Gastrocnemius medialis (tissue), 4 donors: ENCODE results near the gene SURF2. TPM values are rescaled to one million over a fixed set of nuclear protein-coding genes. Genes with fewer than 3 reads are reported as not detected.

Experiments
- ATAC-seq, 2 donors: fragments of 150-250 bp; one replicate each; pipeline ENCODE4 v1.9.1; 2016
- DNase-seq, 2 donors: peaks; one replicate each; pipeline ENCODE4 v3.0.0-alpha.2; 2019
- H3K27ac ChIP-seq, 4 donors: fragments of 200-600 bp; sonication (generic); 1 replicate in 1 of 4; 2 replicates in 3 of 4; pipeline ENCODE4 v1.5.1; 2016 to 2018; ENCODE audit warnings: mild to moderate bottlenecking in 2 of 4, moderate library complexity in 1 of 4
- H3K27me3 ChIP-seq, 3 donors: fragments of 200-600 bp; sonication (generic) in 2 of 3; 1 replicate in 1 of 3; 2 replicates in 2 of 3; pipeline versions ENCODE4 v1.5.1 to v1.6.0; 2016 to 2019; ENCODE audit warnings: mild to moderate bottlenecking in 1 of 3, moderate library complexity in 1 of 3
- H3K36me3 ChIP-seq, 2 donors: fragments of 200-600 bp; sonication (generic) in 1 of 2; one replicate each; pipeline ENCODE4 v1.5.1; 2017 to 2018
- H3K4me1 ChIP-seq, 2 donors: fragments of 200-600 bp; sonication (generic) in 1 of 2; one replicate each; pipeline ENCODE4 v1.5.1; 2016 to 2017; ENCODE audit warnings: mild to moderate bottlenecking in 2 of 2
- H3K4me3 ChIP-seq, 4 donors: fragments of 200-600 bp; sonication (generic) in 3 of 4; 1 replicate in 1 of 4; 2 replicates in 3 of 4; pipeline ENCODE4 v1.5.1; 2016 to 2019; ENCODE audit warnings: mild to moderate bottlenecking in 2 of 4
- H3K9me3 ChIP-seq, 3 donors: fragments of 200-600 bp; sonication (generic) in 2 of 3; 1 replicate in 1 of 3; 2 replicates in 2 of 3; pipeline ENCODE4 v1.5.1; 2016 to 2019
- POLR2A ChIP-seq, 2 donors: fragments of 450-650 bp; IDR thresholded peaks; one replicate each; pipeline ENCODE4 v1.6.1; 2017; ENCODE audit warnings: antibody characterized with exemption in 2 of 2, mild to moderate bottlenecking in 2 of 2, moderate library complexity in 2 of 2
- in situ Hi-C, 4 donors: fragments of 200-750 bp; cut with MboI; loops; one replicate each; pipeline versions ENCODE4 v1.15.0 to v1.8.0; 2017; ENCODE audit warnings: low sequenced_read_pairs in 4 of 4
- intact Hi-C: fragments of 100-400 bp; cut with DNase I; formaldehyde crosslinking; loops from one replicate; pipeline ENCODE4 v1.15.1; 2023; ENCODE audit warnings: low total_unique reads
- total RNA-seq, 4 donors: library from RNA; depleted of rRNA; stranded (reverse); fragments of >200 nt; gene quantifications; one replicate each; pipeline versions ENCODE4 v1.1.0 to v1.2.3, GENCODE V29; 2016
- TF ChIP-seq, protein P1 (sequence below), 5 experiments: fragments of 450-650 bp in 3 of 5; fragments of 200-600 bp in 2 of 5; sonication (generic) in 2 of 5; IDR thresholded peaks in 4 of 5; conservative IDR thresholded peaks in 1 of 5; 1 replicate in 4 of 5; 2 replicates in 1 of 5; pipeline ENCODE4 v1.5.1; 2016 to 2019; ENCODE audit warnings: antibody characterized with exemption in 5 of 5, mild to moderate bottlenecking in 3 of 5, moderate library complexity in 3 of 5

SURF2 gene
- total RNA-seq, 4 donors from 2014 or later = 14.3 to 26.4 (median 24.8) TPM

DNA sequence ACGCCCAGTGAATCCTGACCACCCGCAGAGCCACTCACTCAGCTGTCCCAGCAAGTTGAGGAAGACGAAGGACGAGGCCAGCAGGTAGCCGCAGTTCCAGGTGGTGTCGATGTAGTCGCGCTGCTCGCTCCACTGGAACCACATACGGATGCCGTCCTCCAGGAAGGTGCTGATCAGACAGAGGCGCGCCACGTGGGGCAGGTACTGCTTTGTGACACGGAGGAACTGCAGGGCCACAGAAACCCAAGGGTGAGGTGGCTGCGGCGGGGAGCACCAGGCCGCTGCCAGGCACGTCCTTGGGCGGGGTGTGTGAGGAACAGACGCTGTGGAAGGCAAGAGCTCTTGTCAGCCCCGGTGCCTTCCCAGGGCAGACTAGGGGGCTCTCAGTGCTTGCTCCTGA is 10.9 kb downstream of the SURF2 start:
- intact Hi-C loops (no loop called here), in situ Hi-C loops (no loop called here)
- H3K27me3 ChIP-seq = no peaks in the 10 kb centered on the region
- no peak overlapping the region for H3K4me3 ChIP-seq
- H3K4me1 ChIP-seq = peaks cover 46 to 47% of the 10 kb centered on the region in 2 donors
- ATAC-seq = no peak
- DNase-seq = no peak
- H3K36me3 ChIP-seq = peaks cover 0 to 49% of the 10 kb centered on the region in 2 donors
- H3K9me3 ChIP-seq = no peaks in the 10 kb centered on the region
- H3K27ac ChIP-seq = no peak overlapping the region
- TF ChIP-seq, protein P1, sequence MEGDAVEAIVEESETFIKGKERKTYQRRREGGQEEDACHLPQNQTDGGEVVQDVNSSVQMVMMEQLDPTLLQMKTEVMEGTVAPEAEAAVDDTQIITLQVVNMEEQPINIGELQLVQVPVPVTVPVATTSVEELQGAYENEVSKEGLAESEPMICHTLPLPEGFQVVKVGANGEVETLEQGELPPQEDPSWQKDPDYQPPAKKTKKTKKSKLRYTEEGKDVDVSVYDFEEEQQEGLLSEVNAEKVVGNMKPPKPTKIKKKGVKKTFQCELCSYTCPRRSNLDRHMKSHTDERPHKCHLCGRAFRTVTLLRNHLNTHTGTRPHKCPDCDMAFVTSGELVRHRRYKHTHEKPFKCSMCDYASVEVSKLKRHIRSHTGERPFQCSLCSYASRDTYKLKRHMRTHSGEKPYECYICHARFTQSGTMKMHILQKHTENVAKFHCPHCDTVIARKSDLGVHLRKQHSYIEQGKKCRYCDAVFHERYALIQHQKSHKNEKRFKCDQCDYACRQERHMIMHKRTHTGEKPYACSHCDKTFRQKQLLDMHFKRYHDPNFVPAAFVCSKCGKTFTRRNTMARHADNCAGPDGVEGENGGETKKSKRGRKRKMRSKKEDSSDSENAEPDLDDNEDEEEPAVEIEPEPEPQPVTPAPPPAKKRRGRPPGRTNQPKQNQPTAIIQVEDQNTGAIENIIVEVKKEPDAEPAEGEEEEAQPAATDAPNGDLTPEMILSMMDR (IDR thresholded peaks at IDR 0.05 in 4 of 5, conservative IDR thresholded peaks at IDR 0.05 in 1 of 5) = no peak
- TF ChIP-seq POLR2A (IDR thresholded peaks at IDR 0.05) = no peak

DNA sequence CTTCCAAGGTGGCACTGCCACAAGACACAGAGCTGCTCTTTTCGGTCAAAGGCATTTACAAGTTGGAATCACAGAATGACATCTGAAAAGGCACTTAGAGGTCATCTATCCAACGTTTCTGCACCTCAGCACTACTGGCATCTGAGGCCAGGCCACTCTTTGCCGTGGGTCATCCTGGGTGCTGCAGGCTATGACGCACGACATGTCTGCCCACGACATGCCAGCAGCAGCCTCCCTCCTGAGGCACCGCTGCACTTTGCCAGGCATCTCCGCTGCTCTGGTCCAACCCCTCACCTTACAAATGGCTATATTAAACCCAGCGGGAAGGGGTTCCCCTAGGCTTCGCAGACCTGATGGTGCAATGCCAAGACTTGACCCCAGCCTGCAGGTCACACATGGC is 11.4 kb downstream of the SURF2 start:
- no peak for ATAC-seq

DNA sequence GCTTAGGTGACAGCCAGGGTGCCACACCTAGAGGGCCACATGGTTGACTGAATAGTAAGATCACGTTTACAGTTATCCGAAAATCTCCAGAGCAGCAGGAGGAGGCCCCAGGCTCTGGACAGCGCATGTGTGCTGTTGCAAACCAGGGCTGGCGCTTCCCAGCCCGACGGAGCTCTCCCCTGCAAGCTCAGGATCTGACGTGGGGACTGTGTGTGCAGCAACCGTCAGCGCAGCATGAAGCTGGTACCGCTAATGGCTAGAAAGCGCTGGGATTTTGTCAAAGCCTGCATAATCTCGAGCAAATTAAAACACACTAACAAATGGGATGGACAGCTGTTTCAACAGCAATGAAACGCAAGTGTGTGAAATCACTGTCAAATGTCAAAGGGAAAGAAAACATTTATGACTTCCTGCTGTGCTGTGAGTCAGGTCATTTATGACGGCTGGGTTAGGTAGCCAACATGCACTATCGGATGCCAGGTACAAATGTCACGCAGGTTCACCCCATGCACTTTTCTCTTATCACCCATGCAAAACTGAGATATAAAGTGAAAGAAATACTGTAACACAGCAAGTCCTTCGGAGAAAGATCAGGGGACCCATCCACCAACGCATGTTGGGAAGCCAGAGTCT is 12.0 kb downstream of the SURF2 start:
- Histone ChIP-seq H3K27me3 (no peaks in the 10 kb centered on the region), H3K4me3 (peak overlapping the region in 1 of 4 donors; percentile 10), H3K9me3 (no peaks in the 10 kb centered on the region), H3K4me1 (peaks cover 54 to 57% of the 10 kb centered on the region in 2 donors), H3K27ac (peak overlapping the region in 3 of 4 donors; percentile 12 to 56 (median 17)), H3K36me3 (peaks cover 0 to 38% of the 10 kb centered on the region in 2 donors)
- intact Hi-C loops = no loop called here
- no peak for TF ChIP-seq POLR2A (IDR thresholded peaks at IDR 0.05)
- TF ChIP-seq, protein P1 (IDR thresholded peaks at IDR 0.05 in 4 of 5, conservative IDR thresholded peaks at IDR 0.05 in 1 of 5) = no peak
- ATAC-seq (peak in 1 of 2 donors; percentile 48), DNase-seq (no peak)
- in situ Hi-C loops = no loop called here

More for the DNA sequence above, 11.4 kb downstream of the SURF2 start:
- Histone ChIP-seq H3K4me3 (no peak overlapping the region), H3K9me3 (no peaks in the 10 kb centered on the region), H3K4me1 (peaks cover 51 to 52% of the 10 kb centered on the region in 2 donors), H3K27me3 (no peaks in the 10 kb centered on the region), H3K27ac (peak overlapping the region in 3 of 4 donors; percentile 7 to 56 (median 12)), H3K36me3 (peaks cover 0 to 43% of the 10 kb centered on the region in 2 donors)
- in situ Hi-C loops = no loop called here
- intact Hi-C loops = no loop called here
- no peak for DNase-seq
- no peak for TF ChIP-seq POLR2A (IDR thresholded peaks at IDR 0.05)
- TF ChIP-seq, protein P1 (IDR thresholded peaks at IDR 0.05 in 4 of 5, conservative IDR thresholded peaks at IDR 0.05 in 1 of 5) = no peak

DNA sequence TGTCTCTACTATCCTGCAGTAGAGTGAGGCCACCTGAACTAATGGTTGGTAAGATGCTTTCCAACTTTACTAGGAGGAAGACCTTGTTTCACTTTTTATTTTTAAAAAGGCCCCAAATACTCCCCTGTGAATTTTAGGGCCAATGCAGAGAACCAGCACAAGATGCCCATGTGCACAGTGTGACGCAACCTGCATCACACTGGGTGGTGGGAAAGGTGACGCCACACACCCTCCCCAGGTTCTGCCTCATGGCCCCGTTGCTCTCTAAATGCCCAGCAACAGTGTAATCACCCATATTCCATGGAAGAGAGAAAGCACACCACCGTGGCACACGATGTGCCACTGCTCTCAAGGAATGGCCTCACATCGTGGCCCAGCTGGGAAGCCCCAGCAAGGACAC is 13.1 kb downstream of the SURF2 start:
- no peak for DNase-seq
- in situ Hi-C loops (no loop called here), intact Hi-C loops (no loop called here)
- Histone ChIP-seq H3K9me3 (no peaks in the 10 kb centered on the region), H3K4me1 (peaks cover 60 to 64% of the 10 kb centered on the region in 2 donors), H3K4me3 (no peak overlapping the region), H3K27me3 (no peaks in the 10 kb centered on the region), H3K36me3 (peaks cover 0 to 28% of the 10 kb centered on the region in 2 donors), H3K27ac (peak overlapping the region in 3 of 4 donors; percentile 6 to 56 (median 17))
- ATAC-seq = no peak
- TF ChIP-seq POLR2A (IDR thresholded peaks at IDR 0.05) = no peak
- TF ChIP-seq, protein P1 (IDR thresholded peaks at IDR 0.05 in 4 of 5, conservative IDR thresholded peaks at IDR 0.05 in 1 of 5) = no peak
